ENCODE data around the gene PSMD3. TPM values are rescaled to one million over a fixed set of nuclear protein-coding genes. Genes with fewer than 3 reads are reported as not detected.
A peak's percentile ranks its signal among the peaks of the same experiment; 100 is the strongest.

The PSMD3 gene
- total RNA-seq, 1 donor from 2014 or later = 191 TPM

DNA sequence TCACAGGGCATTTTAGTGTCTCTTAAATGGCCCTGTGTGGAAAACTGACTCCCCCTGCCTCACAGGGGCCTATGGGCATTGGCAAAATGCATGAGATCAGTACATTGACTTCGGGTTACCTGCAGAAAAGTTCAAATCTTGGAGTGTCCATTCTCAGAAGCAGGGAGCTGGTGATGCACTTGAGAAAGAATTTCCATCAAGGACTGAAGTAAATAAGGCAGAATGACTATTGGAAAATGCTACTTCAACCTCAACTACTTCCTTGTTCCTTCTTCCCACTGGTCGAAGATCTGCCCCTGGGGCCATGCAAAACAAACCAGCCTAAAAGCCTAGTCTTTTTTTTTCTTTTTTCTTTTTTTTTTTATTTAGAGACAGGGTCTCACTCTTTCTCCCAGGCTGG, 31.6 kb upstream of the PSMD3 start:
- no peak overlapping the region for H3K4me3 Mint-ChIP-seq
- no peak for DNase-seq (ENCODE audit: low spot score)
- no peaks in the 10 kb centered on the region for H3K9me3 Mint-ChIP-seq
- no peak overlapping the region for H3K27ac Mint-ChIP-seq
- intact Hi-C loops (cut with micrococcal nuclease) = no loop called here
- peaks cover 42% of the 10 kb centered on the region for H3K4me1 Mint-ChIP-seq (ENCODE audit: low read depth)
- no peaks in the 10 kb centered on the region for H3K36me3 Mint-ChIP-seq (ENCODE audit: low read depth)
- peaks cover 7% of the 10 kb centered on the region for H3K27me3 Mint-ChIP-seq (ENCODE audit: insufficient read depth)

- H3K27me3 Mint-ChIP-seq (ENCODE audit: insufficient read depth) = peaks cover 4% of the 10 kb centered on the region
- no peaks in the 10 kb centered on the region for H3K36me3 Mint-ChIP-seq (ENCODE audit: low read depth)
- H3K4me1 Mint-ChIP-seq (ENCODE audit: low read depth) = peaks cover 42% of the 10 kb centered on the region
- DNase-seq (ENCODE audit: low spot score) = no peak
- no peak overlapping the region for H3K4me3 Mint-ChIP-seq
- intact Hi-C loops (cut with micrococcal nuclease) = no loop called here
- peak overlapping the region; percentile 70 for H3K27ac Mint-ChIP-seq
- no peaks in the 10 kb centered on the region for H3K9me3 Mint-ChIP-seq
These were observed 29.7 kb upstream of the PSMD3 start for GRCh38 chr17:39950871-39951348.

DNA sequence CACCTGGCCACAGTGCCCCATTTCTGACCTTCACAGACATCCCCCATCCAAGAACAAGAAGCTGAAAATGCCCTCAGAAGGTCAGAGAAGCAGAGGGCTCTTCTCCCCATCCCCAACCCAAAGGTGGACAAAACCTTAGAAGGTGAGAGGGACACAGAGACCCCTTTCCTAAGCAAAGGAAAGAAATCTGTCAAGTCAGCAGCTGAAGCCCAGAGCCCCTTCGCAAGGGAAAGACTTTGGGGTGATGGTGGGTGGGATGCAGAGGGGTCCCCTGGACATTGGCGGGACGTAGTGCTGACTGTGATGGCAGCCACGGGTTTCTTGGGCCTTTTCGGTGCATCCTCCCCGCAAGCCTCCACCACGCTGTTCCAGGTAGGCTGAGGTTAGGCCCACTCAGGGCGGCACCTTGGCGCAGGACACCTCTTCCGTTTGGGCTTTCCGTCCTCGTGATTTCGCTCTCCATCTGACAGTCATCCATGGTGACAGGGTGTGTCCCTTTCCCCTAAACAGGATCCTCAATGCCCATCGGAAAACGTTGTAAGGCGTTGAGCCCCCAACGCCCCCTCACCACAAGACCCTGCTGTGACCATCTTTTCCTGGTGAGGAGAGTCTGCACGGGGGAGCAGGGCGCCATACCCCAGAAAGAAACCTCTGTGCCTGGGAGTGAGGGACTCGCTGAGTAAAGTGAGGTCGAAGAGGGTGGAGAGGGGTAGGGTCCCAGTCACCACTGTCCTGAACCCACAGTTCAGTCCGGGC, 28.5 kb upstream of the PSMD3 start:
- intact Hi-C loops (cut with micrococcal nuclease) = no loop called here
- Mint-ChIP-seq H3K9me3 (no peaks in the 10 kb centered on the region), H3K4me1 (ENCODE audit: low read depth) (peaks cover 42% of the 10 kb centered on the region), H3K36me3 (ENCODE audit: low read depth) (no peaks in the 10 kb centered on the region), H3K27ac (peak overlapping the region; percentile 67), H3K4me3 (peak overlapping the region; percentile 58), H3K27me3 (ENCODE audit: insufficient read depth) (peaks cover 3% of the 10 kb centered on the region)
- DNase-seq (ENCODE audit: low spot score) = no peak

- Mint-ChIP-seq H3K4me3 (peak overlapping the region; percentile 79), H3K27me3 (ENCODE audit: insufficient read depth) (peaks cover 3% of the 10 kb centered on the region), H3K27ac (peak overlapping the region; percentile 77), H3K36me3 (ENCODE audit: low read depth) (no peaks in the 10 kb centered on the region), H3K4me1 (ENCODE audit: low read depth) (peaks cover 38% of the 10 kb centered on the region), H3K9me3 (no peaks in the 10 kb centered on the region)
- intact Hi-C loops (cut with micrococcal nuclease) = loop anchor here (1.0 kb wide), 3 partner anchors 13 to 27 kb away; partner anchors contain the start of genes LRRC3C, ORMDL3 and PSMD3
- DNase-seq (ENCODE audit: low spot score) = peak; percentile 79
These were observed 27.7 kb upstream of the PSMD3 start for GRCh38 chr17:39952680-39953470.

DNA sequence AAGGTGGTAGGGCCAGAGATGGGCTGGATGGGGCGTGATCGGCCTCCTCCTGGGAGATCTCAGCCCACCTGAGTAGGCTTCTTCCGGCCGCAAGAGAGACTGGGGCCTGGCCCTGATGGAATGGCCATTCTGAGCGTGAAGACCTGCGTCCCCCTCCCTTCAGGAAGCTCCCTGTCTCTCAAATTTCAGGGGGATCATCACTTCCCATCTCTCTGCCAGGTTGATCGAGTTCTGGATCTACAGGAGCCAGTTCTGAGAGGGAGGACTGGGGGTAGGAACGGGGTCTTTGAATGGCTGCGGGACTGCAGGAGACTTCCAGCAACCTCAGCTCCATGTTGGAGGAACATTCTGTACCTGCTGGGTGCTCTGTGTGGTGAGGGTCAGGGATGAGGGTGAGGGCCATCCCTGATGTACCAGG, 27.1 kb upstream of the PSMD3 start:
- Mint-ChIP-seq H3K4me1 (ENCODE audit: low read depth) (peaks cover 33% of the 10 kb centered on the region), H3K27me3 (ENCODE audit: insufficient read depth) (peaks cover 6% of the 10 kb centered on the region), H3K4me3 (peak overlapping the region; percentile 79), H3K36me3 (ENCODE audit: low read depth) (no peaks in the 10 kb centered on the region), H3K27ac (peak overlapping the region; percentile 77), H3K9me3 (no peaks in the 10 kb centered on the region)
- intact Hi-C loops (cut with micrococcal nuclease) = loop anchor here (1.0 kb wide), 3 partner anchors 13 to 27 kb away; partner anchors contain the start of genes LRRC3C, ORMDL3 and PSMD3
- DNase-seq (ENCODE audit: low spot score) = no peak

DNA sequence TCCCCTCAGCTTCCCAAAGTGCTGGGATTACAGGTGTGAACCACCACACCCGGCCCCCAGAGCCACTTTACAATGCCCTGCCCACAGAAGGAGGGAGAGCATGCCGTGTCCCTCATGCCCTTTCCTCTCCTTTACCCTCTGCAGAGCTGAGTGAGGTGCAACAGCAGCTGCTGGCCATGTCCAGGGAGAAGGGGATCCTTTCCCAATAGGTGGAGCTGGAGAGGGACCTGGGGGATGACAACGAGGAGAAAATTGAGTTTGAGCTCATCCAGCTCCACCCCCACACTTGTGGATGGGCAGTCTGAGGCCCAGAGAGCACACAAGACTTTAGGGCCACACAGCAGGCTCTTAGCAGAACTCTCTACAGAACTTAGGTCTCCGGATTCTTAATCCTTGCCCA, 25.7 kb upstream of the PSMD3 start:
- H3K4me1 Mint-ChIP-seq (ENCODE audit: low read depth) = peaks cover 29% of the 10 kb centered on the region
- no peak overlapping the region for H3K27ac Mint-ChIP-seq
- intact Hi-C loops (cut with micrococcal nuclease) = no loop called here

GRCh38 chr17:39955726-39956225, 24.8 kb upstream of the PSMD3 start:
- H3K27ac Mint-ChIP-seq = no peak overlapping the region
- H3K4me1 Mint-ChIP-seq (ENCODE audit: low read depth) = peaks cover 32% of the 10 kb centered on the region
- H3K4me3 Mint-ChIP-seq = no peak overlapping the region
- DNase-seq (ENCODE audit: low spot score) = no peak
- no peaks in the 10 kb centered on the region for H3K36me3 Mint-ChIP-seq (ENCODE audit: low read depth)
- peaks cover 3% of the 10 kb centered on the region for H3K27me3 Mint-ChIP-seq (ENCODE audit: insufficient read depth)
- H3K9me3 Mint-ChIP-seq = no peaks in the 10 kb centered on the region
- intact Hi-C loops (cut with micrococcal nuclease) = no loop called here

More for the DNA sequence above, 25.7 kb upstream of the PSMD3 start:
- H3K9me3 Mint-ChIP-seq = no peaks in the 10 kb centered on the region
- H3K27me3 Mint-ChIP-seq (ENCODE audit: insufficient read depth) = peaks cover 6% of the 10 kb centered on the region
- DNase-seq (ENCODE audit: low spot score) = no peak
- H3K36me3 Mint-ChIP-seq (ENCODE audit: low read depth) = no peaks in the 10 kb centered on the region
- H3K4me3 Mint-ChIP-seq = no peak overlapping the region

DNA sequence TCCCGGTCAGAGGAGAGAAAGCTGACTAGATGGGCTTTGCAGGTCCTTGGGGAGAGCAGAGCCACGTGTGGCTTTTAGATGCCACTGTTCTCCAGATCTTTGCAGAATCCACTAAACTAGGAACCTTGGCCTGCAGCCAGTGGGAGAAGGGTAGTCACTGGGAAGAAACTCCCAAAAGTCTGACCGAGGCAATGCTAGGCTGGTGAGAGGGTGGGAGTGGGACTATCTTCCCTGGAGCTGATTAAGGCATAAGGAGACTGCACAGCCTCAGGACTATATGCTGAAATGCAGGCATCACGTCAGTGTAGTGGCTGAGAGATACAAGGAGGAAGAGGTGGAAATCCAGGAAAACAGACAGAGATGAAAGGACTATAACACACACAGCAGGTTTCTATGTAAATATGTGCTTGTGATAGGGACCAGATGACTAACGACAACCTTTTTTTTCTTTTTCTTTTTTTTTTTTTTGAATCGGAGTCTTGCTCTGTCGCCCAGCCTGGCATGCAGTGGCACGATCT, 20.0 kb upstream of the PSMD3 start:
- DNase-seq (ENCODE audit: low spot score) = no peak
- Mint-ChIP-seq H3K27ac (no peak overlapping the region), H3K27me3 (ENCODE audit: insufficient read depth) (peaks cover 7% of the 10 kb centered on the region), H3K4me3 (no peak overlapping the region), H3K36me3 (ENCODE audit: low read depth) (no peaks in the 10 kb centered on the region), H3K9me3 (no peaks in the 10 kb centered on the region), H3K4me1 (ENCODE audit: low read depth) (peaks cover 38% of the 10 kb centered on the region)
- intact Hi-C loops (cut with micrococcal nuclease) = no loop called here

- no peaks in the 10 kb centered on the region for H3K9me3 Mint-ChIP-seq
- DNase-seq (ENCODE audit: low spot score) = no peak
- no peaks in the 10 kb centered on the region for H3K36me3 Mint-ChIP-seq (ENCODE audit: low read depth)
- intact Hi-C loops (cut with micrococcal nuclease) = no loop called here
- peak within 1 kb of the TSS; percentile 71 for H3K27ac Mint-ChIP-seq
- peaks cover 7% of the 10 kb centered on the region for H3K27me3 Mint-ChIP-seq (ENCODE audit: insufficient read depth)
- no peak within 1 kb of the TSS for H3K4me3 Mint-ChIP-seq
- H3K4me1 Mint-ChIP-seq (ENCODE audit: low read depth) = peaks cover 38% of the 10 kb centered on the region
These were observed 17.9 kb upstream of the PSMD3 start, which contains the start of gene GSDMA for GRCh38 chr17:39962642-39963220. TSS of gene GSDMA (plus strand) at chr17:39963004. CDS start at chr17:39965688, 2,684 bp downstream.

- H3K9me3 Mint-ChIP-seq = no peaks in the 10 kb centered on the region
- no peak overlapping the region for H3K4me3 Mint-ChIP-seq
- H3K36me3 Mint-ChIP-seq (ENCODE audit: low read depth) = no peaks in the 10 kb centered on the region
- peak overlapping the region; percentile 25 for H3K27ac Mint-ChIP-seq
- peaks cover 35% of the 10 kb centered on the region for H3K4me1 Mint-ChIP-seq (ENCODE audit: low read depth)
- peaks cover 7% of the 10 kb centered on the region for H3K27me3 Mint-ChIP-seq (ENCODE audit: insufficient read depth)
- DNase-seq (ENCODE audit: low spot score) = no peak
- intact Hi-C loops (cut with micrococcal nuclease) = no loop called here
These were observed 16.8 kb upstream of the PSMD3 start for GRCh38 chr17:39963829-39964228.

DNA sequence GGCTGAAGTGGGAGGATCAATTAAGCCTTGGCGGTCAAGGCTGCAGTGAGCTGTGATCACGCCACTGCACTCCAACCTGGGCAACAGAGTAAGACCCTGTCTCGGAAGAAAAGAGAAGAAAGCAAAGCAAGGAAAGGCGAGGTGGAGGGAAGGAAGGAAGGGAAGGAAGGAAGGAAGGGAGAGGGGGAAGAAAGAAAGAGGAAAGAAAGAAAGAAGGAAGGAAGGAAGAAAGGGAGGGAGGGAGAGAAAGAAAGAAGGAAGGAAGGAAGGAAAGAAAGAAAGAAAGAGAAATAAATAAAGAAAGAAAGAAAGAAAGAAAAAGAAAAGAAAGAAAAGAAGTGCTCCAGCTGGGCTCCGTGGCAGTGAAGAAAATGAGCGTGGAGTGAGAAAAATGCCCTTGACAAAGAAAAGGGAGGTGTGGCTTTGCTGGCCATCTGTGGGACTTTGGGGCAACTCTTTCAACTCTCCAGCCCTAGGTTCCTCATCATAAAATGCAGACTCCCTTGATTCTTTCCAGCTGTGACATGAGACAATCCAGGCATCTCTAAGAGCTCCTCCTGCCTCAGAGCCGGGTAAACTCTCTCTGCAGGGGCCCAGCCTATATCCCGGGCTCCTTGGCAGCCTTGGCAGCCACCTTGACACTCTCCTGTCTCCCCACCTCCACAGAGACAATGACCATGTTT, 15.4 kb upstream of the PSMD3 start:
- no peak for DNase-seq (ENCODE audit: low spot score)
- no peak overlapping the region for H3K27ac Mint-ChIP-seq
- H3K36me3 Mint-ChIP-seq (ENCODE audit: low read depth) = no peaks in the 10 kb centered on the region
- H3K9me3 Mint-ChIP-seq = no peaks in the 10 kb centered on the region
- no peak overlapping the region for H3K4me3 Mint-ChIP-seq
- peaks cover 28% of the 10 kb centered on the region for H3K4me1 Mint-ChIP-seq (ENCODE audit: low read depth)
- peaks cover 15% of the 10 kb centered on the region for H3K27me3 Mint-ChIP-seq (ENCODE audit: insufficient read depth)
- intact Hi-C loops (cut with micrococcal nuclease) = no loop called here

DNA sequence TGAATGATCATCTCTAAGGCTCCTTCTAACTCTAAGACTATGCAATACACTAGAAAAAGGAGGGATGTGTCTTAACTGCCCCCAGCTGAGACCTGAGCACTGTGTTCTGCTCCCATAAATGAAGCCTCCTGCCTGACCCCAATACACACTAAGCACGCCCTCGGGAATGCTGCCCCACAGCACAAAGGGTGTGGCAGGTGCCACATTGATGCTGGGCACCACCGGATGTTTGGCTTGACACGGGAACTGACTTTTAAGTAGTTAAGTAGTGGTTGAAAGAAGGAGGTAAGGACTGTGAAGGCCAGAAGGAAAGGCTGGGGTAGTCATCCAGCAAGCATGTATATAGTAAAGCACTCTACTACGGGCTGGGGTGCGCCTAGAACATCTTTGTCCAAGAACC, 13.8 kb upstream of the PSMD3 start:
- H3K9me3 Mint-ChIP-seq = no peaks in the 10 kb centered on the region

More for the DNA sequence above, 13.8 kb upstream of the PSMD3 start:
- Mint-ChIP-seq H3K4me1 (ENCODE audit: low read depth) (peaks cover 22% of the 10 kb centered on the region), H3K36me3 (ENCODE audit: low read depth) (no peaks in the 10 kb centered on the region), H3K27me3 (ENCODE audit: insufficient read depth) (peaks cover 22% of the 10 kb centered on the region), H3K27ac (no peak overlapping the region), H3K4me3 (no peak overlapping the region)
- intact Hi-C loops (cut with micrococcal nuclease) = no loop called here
- no peak for DNase-seq (ENCODE audit: low spot score)
